GM12873 (cell line): ENCODE data around the gene LLCFC1.
A peak's percentile ranks its signal among the peaks of the same experiment; 100 is the strongest.

Source experiments
- TF ChIP-seq, protein P1 (sequence below): IDR thresholded peaks from 2 replicates; pipeline ENCODE4 v1.5.1; 2012; ENCODE audit warnings: low read depth, mild to moderate bottlenecking, moderate library complexity, low read length, control low read depth; ENCODE audit not compliant: insufficient read depth; ENCODE audit errors: missing control alignments

Gene LLCFC1

GRCh38 chr7:142939226-142939910, at the start of gene LLCFC1:
Gene LLCFC1, plus strand, starts transcription at chr7:142939484. Its CDS starts 138 bp downstream, at chr7:142939622.
- TF ChIP-seq, protein P1, sequence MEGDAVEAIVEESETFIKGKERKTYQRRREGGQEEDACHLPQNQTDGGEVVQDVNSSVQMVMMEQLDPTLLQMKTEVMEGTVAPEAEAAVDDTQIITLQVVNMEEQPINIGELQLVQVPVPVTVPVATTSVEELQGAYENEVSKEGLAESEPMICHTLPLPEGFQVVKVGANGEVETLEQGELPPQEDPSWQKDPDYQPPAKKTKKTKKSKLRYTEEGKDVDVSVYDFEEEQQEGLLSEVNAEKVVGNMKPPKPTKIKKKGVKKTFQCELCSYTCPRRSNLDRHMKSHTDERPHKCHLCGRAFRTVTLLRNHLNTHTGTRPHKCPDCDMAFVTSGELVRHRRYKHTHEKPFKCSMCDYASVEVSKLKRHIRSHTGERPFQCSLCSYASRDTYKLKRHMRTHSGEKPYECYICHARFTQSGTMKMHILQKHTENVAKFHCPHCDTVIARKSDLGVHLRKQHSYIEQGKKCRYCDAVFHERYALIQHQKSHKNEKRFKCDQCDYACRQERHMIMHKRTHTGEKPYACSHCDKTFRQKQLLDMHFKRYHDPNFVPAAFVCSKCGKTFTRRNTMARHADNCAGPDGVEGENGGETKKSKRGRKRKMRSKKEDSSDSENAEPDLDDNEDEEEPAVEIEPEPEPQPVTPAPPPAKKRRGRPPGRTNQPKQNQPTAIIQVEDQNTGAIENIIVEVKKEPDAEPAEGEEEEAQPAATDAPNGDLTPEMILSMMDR = peak; percentile 51

GRCh38 chr7:142889816-142890215, 49.5 kb upstream of the LLCFC1 start:
- TF ChIP-seq, protein P1 = no peak

- TF ChIP-seq, protein P1 = no peak
Observed at GRCh38 chr7:142890874-142891485, 48.3 kb upstream of the LLCFC1 start.

DNA sequence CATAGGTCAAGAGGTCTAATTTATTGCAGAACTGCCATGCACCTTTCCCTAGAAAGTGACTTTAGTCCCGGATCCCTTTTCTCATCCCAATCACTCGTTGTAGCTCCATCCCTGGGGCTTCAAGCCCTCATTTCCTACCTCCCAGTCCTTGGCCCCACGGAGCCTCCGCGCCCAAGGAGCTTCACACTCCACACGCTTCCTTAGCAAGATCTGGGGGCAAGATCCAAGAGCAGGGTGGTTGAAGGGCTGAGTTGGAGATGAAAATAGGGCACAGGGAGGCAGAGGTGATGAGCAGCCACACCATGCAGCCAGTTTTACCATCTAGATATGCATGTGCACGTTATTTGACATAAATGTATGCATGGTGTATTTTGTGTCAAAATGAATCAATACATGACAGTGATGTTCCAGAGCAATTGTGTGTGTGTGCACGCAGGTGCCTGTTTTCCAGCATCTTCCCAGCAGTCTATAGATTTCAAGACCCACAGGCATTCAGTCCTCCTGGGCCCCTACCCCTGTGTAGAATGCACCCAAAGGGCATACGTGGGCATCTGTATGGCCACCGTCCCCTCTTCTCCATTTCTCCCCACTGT, 47.7 kb upstream of the LLCFC1 start:
- TF ChIP-seq, protein P1 = no peak

GRCh38 chr7:142892951-142893350, 46.3 kb upstream of the LLCFC1 start:
- TF ChIP-seq, protein P1 = no peak

- TF ChIP-seq, protein P1 = no peak
Observed at GRCh38 chr7:142894112-142894984, 44.9 kb upstream of the LLCFC1 start.
